ENCODE data around the gene CEND1.

Gene CEND1

GRCh38 chr11:789943-790342 lies at the start of gene CEND1:
Gene CEND1 (minus strand): TSS chr11:790090. CDS start chr11:788576, 1,514 bp downstream.
- no peak for DNase-seq

GRCh38 chr11:839280-839623 lies 49.4 kb upstream of the CEND1 start:
- DNase-seq, result no peak

- no peak for DNase-seq
These were observed 48.8 kb upstream of the CEND1 start for GRCh38 chr11:838441-839279.

- DNase-seq, result no peak
These were observed 48.1 kb upstream of the CEND1 start for GRCh38 chr11:837990-838307.

GRCh38 chr11:837189-837989 lies 47.5 kb upstream of the CEND1 start:
- DNase-seq, result no peak

GRCh38 chr11:836700-837099 lies 46.8 kb upstream of the CEND1 start:
- DNase-seq, result no peak

- DNase-seq, result no peak
These were observed 46.4 kb upstream of the CEND1 start for GRCh38 chr11:836274-836673.

- DNase-seq, result no peak
These were observed 44.8 kb upstream of the CEND1 start for GRCh38 chr11:834371-835316.

- no peak for DNase-seq
These were observed 44.0 kb upstream of the CEND1 start for GRCh38 chr11:833849-834311.

GRCh38 chr11:833114-833791 lies 43.4 kb upstream of the CEND1 start:
- DNase-seq, result no peak

- DNase-seq, result peak in 1 of 4 experiments; percentile 30
These were observed 42.7 kb upstream of the CEND1 start, which contains the start of gene CD151 for GRCh38 chr11:832529-833113. Gene CD151 (plus strand): TSS chr11:832952. CDS start chr11:836070, 3,118 bp downstream.

- no peak for DNase-seq
These were observed 42.2 kb upstream of the CEND1 start for GRCh38 chr11:831961-832528.

GRCh38 chr11:831118-831864 lies 41.4 kb upstream of the CEND1 start:
- DNase-seq, result no peak

- peak in 1 of 4 experiments; percentile 34 for DNase-seq
These were observed 40.6 kb upstream of the CEND1 start for GRCh38 chr11:830295-831117.

- DNase-seq, result no peak
These were observed 40.0 kb upstream of the CEND1 start for GRCh38 chr11:829847-830294.

- DNase-seq, result no peak
These were observed 39.4 kb upstream of the CEND1 start for GRCh38 chr11:829176-829846.

- DNase-seq, result no peak
These were observed 38.8 kb upstream of the CEND1 start for GRCh38 chr11:828506-829175.

- DNase-seq, result no peak
These were observed 38.0 kb upstream of the CEND1 start, which contains the start of gene CRACR2B for GRCh38 chr11:827897-828192. Gene CRACR2B (plus strand): TSS chr11:827919. CDS start chr11:828608, 689 bp downstream.
